Measurements from ENCODE around the gene PCDH11X.
"Not testable (repeated sequence)": the region's sequence is repeated elsewhere in the genome, so short reads cannot be mapped to it uniquely, and the experiment has no call there.

DNA sequence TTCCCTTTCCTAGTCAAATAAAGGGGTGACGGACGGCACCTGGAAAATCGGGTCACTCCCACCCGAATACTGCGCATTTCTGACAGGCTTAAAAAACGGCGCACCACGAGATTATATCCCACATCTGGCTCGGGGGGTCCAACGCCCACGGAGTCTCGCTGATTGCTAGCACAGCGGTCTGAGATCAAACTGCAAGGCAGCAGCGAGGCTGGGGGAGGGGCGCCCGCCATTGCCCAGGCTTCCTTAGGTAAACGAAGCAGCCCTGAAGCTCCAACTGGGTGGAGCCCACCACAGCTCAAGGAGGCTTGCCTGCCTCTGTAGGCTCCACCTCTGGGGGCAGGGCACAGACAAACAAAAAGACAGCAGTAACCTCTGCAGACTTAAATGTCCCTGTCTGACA lies 26.2 kb upstream of the PCDH11X start:
- TF ChIP-seq, protein P1, sequence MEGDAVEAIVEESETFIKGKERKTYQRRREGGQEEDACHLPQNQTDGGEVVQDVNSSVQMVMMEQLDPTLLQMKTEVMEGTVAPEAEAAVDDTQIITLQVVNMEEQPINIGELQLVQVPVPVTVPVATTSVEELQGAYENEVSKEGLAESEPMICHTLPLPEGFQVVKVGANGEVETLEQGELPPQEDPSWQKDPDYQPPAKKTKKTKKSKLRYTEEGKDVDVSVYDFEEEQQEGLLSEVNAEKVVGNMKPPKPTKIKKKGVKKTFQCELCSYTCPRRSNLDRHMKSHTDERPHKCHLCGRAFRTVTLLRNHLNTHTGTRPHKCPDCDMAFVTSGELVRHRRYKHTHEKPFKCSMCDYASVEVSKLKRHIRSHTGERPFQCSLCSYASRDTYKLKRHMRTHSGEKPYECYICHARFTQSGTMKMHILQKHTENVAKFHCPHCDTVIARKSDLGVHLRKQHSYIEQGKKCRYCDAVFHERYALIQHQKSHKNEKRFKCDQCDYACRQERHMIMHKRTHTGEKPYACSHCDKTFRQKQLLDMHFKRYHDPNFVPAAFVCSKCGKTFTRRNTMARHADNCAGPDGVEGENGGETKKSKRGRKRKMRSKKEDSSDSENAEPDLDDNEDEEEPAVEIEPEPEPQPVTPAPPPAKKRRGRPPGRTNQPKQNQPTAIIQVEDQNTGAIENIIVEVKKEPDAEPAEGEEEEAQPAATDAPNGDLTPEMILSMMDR (IDR thresholded peaks at IDR 0.05), result not testable (repeated sequence)
- TF ChIP-seq POLR2A (IDR thresholded peaks at IDR 0.05), result not testable (repeated sequence)

Measured in adrenal gland (tissue), 5 donors.